Measurements from ENCODE around the gene SLC7A10. TPM values are rescaled to one million over a fixed set of nuclear protein-coding genes. Genes with fewer than 3 reads are reported as not detected.

Gene SLC7A10
- total RNA-seq, 1 donor from 2014 or later = not detected

DNA sequence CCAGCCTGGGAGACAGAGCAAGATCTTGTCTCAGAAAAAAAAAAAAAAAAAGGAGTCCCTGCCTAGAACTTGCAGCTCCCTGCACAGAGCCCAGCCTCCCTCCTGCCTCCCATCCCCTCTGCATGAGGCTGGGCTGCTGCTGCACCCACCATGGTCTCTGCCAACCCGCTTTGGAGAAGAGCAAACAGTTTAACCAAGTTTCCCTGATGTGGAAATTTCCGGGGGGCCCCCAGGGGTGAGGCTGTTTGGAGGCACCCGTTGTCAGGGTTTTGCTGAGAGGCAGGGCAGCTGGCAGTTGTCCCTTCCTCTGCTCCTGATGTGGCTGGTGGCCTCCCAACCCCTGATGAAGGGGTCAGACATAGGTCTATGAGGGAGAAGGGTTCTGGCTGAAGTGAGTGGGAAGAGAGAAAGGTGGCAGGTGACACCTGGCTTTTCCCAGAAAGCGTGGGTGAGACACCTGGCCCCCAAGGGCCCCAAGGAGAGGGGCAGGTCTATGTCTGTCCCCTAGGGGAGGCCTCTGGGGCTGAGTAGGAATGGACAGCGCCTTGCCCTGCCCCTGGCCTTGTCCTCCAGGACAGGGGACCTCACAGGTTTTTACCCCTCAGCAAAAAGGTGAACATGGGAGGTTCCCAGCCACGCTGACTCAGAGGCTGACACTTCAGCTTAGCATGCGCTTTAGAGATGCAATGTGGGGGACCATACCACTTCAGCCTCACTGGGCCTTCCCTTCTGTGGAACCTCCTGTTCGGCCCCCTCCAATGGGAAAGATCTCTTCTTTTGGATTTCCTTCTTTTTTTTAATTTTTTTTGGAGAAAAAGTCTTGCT is 26.0 kb downstream of the SLC7A10 start:
- intact Hi-C loops (cut with micrococcal nuclease) = no loop called here

DNA sequence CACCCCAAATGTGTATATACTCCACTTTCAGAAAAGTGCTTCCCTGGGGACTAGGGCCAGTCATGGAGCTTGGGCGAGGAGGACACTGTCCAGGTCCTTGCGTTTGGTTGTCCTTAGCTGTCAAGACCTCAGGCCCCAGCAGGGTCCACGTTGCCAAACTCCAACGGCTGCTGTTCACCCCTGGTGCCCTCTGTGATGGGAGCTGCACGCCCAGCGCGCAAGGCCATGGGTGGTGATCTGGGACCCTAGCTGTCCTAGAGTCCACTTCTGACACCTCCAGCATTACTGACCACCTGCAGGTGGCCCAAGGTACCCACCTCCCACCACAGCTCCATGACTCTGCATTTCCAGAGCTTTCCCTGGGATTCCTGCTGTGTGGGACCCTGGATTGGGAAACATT is 27.5 kb downstream of the SLC7A10 start:
- Mint-ChIP-seq H3K4me3 (no peak overlapping the region), H3K4me1 (peaks cover 7% of the 10 kb centered on the region), H3K9me3 (no peaks in the 10 kb centered on the region), H3K27me3 (peaks cover 15% of the 10 kb centered on the region), H3K36me3 (ENCODE audit: low read depth) (no peaks in the 10 kb centered on the region), H3K27ac (no peak overlapping the region)
- ChIA-PET CTCF (no interaction called here), POLR2A (no interaction called here)
- ATAC-seq (ENCODE audit: low read depth) (no peak), DNase-seq (no peak)
- TF ChIP-seq, protein P1, sequence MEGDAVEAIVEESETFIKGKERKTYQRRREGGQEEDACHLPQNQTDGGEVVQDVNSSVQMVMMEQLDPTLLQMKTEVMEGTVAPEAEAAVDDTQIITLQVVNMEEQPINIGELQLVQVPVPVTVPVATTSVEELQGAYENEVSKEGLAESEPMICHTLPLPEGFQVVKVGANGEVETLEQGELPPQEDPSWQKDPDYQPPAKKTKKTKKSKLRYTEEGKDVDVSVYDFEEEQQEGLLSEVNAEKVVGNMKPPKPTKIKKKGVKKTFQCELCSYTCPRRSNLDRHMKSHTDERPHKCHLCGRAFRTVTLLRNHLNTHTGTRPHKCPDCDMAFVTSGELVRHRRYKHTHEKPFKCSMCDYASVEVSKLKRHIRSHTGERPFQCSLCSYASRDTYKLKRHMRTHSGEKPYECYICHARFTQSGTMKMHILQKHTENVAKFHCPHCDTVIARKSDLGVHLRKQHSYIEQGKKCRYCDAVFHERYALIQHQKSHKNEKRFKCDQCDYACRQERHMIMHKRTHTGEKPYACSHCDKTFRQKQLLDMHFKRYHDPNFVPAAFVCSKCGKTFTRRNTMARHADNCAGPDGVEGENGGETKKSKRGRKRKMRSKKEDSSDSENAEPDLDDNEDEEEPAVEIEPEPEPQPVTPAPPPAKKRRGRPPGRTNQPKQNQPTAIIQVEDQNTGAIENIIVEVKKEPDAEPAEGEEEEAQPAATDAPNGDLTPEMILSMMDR (IDR thresholded peaks at IDR 0.05) = no peak
- intact Hi-C loops (cut with micrococcal nuclease) = no loop called here

More for the DNA sequence above, 26.0 kb downstream of the SLC7A10 start:
- Mint-ChIP-seq H3K27ac (no peak overlapping the region), H3K4me3 (no peak overlapping the region), H3K9me3 (no peaks in the 10 kb centered on the region), H3K27me3 (peaks cover 8% of the 10 kb centered on the region), H3K36me3 (ENCODE audit: low read depth) (no peaks in the 10 kb centered on the region), H3K4me1 (peaks cover 3% of the 10 kb centered on the region)
- ATAC-seq (ENCODE audit: low read depth) (no peak), DNase-seq (no peak)
- CTCF ChIA-PET = no interaction called here
- TF ChIP-seq, protein P1 (IDR thresholded peaks at IDR 0.05) = no peak
- POLR2A ChIA-PET = interaction anchor here (0.7 kb wide), 1 partner anchor 15 kb away, joined by 5 read pairs; no protein-coding TSS in a partner anchor

DNA sequence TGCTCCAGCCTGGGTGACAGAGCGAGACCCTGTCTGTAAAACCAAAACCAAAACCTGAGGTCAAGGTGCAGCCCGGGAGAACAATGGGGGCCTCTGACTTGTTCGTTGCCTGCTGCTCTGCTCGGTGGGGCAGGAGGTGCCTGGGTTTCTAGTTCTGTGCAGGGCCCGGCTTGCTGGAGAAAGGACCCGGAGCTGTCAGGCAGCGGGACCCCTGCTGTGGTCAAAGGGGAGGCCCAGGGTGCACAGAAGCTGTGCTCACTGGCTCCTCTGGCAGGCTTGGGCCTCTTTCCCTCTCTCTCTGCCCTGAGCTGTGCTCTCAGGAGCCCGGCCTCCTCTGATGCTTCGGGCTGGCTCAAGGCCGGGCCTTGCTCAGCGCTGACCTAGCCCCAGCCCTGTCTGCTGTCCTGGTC is 28.1 kb downstream of the SLC7A10 start:
- TF ChIP-seq, protein P1 (IDR thresholded peaks at IDR 0.05) = no peak
- Mint-ChIP-seq H3K27ac (no peak overlapping the region), H3K9me3 (no peaks in the 10 kb centered on the region), H3K4me1 (peaks cover 7% of the 10 kb centered on the region), H3K4me3 (no peak overlapping the region), H3K27me3 (peaks cover 20% of the 10 kb centered on the region), H3K36me3 (ENCODE audit: low read depth) (no peaks in the 10 kb centered on the region)
- ATAC-seq (ENCODE audit: low read depth) (no peak), DNase-seq (no peak)
- intact Hi-C loops (cut with micrococcal nuclease) = no loop called here
- POLR2A ChIA-PET = no interaction called here
- CTCF ChIA-PET = no interaction called here

DNA sequence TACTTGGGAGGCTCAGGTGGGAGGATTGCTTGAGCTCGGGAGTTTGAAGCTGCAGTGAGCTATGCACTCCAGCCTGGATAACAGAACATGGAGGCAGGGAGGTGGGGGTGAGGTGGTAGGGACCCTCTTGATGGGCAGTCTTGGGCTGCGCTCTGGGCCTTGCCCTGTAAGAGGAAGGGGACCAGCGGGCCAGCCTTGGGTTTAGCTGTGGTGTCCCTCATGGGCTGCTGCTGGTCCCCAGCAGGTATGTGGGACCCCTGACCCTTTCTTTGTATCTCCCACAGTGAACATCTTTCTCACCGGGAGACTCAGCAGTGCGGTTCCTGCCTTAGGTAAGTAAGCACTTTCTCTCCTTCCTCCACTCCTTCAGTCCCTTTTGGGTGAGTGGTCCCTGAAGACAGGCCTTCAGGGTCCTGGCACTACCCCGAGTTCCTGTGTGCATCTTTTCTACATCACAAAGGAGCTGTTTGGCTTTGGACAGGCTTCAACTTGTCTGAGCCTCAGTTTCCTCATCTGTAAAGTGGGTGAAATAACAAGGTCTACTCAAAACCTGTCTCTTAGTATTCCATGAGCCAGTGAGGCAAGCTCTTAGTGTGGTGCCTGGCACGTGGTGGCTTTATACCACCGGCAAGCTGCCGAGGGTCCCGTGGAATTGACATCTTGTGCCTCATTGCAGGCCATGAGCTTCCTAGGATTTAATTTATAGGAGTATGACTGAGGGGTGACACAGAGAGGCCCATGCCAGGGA is 29.0 kb downstream of the SLC7A10 start:
- H3K9me3 Mint-ChIP-seq = no peaks in the 10 kb centered on the region
- ATAC-seq (ENCODE audit: low read depth) = no peak
- no peaks in the 10 kb centered on the region for H3K36me3 Mint-ChIP-seq (ENCODE audit: low read depth)
- H3K27me3 Mint-ChIP-seq = peaks cover 29% of the 10 kb centered on the region
- H3K4me3 Mint-ChIP-seq = no peak overlapping the region
- H3K4me1 Mint-ChIP-seq = peaks cover 7% of the 10 kb centered on the region
- no peak overlapping the region for H3K27ac Mint-ChIP-seq
- ChIA-PET CTCF (no interaction called here), POLR2A (no interaction called here)
- TF ChIP-seq, protein P1 (IDR thresholded peaks at IDR 0.05) = no peak
- DNase-seq = no peak
- intact Hi-C loops (cut with micrococcal nuclease) = no loop called here

DNA sequence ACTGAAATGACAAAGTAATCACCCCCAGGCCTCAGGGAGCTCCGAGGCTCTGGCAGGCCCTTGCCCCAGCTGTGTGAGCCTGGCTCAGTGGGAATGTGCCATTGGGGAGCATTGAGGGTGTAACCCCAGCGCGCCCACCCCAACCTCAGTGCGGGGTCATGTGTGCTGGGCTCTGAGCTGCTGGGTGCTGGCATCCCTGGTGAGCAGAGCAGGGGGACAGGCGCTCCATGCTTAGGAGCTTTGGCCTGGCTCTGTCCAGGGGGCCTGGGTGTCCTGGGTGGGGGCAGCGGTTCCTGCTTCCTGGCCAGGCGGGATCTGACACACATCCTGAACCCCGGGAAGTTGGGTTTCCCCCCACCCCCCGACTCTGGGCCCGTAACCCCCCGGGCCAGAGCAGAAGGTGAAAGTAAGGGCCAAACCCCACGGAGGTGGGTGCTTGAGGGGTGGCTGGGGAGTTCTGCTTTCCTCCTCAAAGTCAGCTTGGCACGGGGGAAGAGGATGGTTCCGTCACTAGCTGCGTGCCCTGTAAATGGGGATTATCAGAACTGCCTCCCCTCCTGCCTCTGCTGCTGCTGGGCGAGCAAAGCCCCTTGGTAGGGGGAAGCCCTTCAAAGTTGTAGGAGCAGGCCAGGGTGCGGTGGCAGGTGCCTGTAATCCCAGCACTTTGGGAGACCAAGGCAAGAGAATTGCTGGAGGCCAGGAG is 29.9 kb downstream of the SLC7A10 start:
- no peak overlapping the region for H3K27ac Mint-ChIP-seq
- H3K4me1 Mint-ChIP-seq = peaks cover 7% of the 10 kb centered on the region
- CTCF ChIA-PET = no interaction called here
- no peak overlapping the region for H3K4me3 Mint-ChIP-seq
- TF ChIP-seq, protein P1 (IDR thresholded peaks at IDR 0.05) = no peak
- H3K9me3 Mint-ChIP-seq = no peaks in the 10 kb centered on the region
- intact Hi-C loops (cut with micrococcal nuclease) = no loop called here
- ATAC-seq (ENCODE audit: low read depth) (no peak), DNase-seq (no peak)
- peaks cover 34% of the 10 kb centered on the region for H3K27me3 Mint-ChIP-seq
- POLR2A ChIA-PET = interaction anchor here (0.6 kb wide), 1 partner anchor 220 kb away, joined by 3 read pairs; no protein-coding TSS in a partner anchor
- no peaks in the 10 kb centered on the region for H3K36me3 Mint-ChIP-seq (ENCODE audit: low read depth)

All from activated B cell treated with CpG ODN at 0.5 μM for 24 hours (primary cell).